Measurements from ENCODE around the gene ATP2B3.
"Not testable (repeated sequence)": the region's sequence is repeated elsewhere in the genome, so short reads cannot be mapped to it uniquely, and the experiment has no call there.

Gene ATP2B3

DNA sequence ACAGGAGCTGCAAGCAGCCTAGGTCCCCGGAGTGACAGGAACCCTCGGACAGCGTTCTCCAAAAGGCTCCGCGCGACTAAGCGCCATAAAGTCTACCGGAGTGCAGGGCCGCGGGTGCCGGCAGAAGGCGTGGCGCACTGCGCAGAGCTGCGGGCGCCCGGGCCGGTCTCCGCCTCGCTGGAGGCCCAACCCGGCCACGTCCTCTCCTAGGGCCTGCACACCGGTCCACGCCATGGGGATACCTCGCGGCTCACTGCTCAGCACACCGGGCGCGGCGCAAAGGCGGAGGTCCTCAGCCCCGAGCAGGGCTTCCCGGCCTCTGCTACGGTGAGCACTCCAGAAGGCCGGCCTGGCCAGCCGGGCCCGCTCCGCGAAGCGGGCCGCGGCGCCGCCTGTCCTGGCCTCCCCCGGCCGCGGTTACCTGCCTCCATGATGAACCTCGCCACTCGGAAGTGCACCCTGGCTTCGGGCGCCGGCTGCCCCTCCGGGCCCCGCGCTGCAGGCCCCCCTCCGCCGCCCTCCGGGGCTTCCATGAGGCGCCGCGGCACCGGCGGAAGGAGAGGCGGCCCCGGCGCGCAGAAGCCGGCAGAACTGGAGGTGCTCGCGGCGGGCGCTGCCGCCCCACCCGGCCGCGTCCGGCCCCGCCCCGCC is 81.2 kb downstream of the ATP2B3 start, which contains the start of gene CCNQ:
TSS of gene CCNQ (minus strand) at position 599 of the 651 bp plus-strand sequence. CDS start at position 533, 66 bp downstream.
- DNase-seq: no peak

DNA sequence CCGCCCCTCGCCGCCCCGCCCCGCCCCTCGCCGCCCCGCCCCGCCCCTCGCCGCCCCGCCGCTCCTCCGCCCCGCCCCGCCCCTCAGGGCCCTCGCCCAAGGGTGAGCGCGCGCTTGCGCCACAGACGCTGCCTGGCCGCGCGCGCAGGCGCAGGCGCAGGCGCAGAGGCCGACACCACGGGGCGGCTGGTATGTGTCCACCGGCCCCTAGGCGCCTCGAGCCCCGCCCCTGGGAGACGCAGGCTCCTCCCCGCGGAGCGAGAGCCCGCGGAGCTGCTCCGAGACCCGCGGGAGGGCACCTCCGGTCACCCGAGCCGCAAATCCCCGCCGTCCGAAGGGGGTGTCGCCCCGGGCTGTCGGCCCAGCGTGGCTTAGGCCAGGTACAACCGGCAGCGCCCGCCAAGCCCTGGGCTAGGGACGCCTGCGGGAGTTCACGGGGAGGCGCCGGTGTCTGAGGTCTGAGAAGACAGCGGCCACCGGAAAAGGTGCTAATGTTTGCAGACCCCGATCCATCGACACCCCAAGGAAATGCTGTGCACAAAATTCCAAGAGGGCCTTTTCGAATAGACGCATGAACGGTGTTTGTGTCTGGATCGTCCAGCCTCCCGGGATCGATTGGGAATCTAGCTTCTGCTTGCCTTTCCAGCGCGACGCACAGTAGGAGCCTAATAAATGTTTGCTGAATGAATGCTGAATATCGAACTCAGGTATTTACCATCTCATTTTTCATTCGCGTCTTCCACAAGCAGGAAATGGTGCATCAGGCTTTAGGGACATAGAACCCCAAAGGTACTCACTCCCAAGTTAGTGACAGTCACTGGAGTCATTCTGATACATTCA is 82.0 kb downstream of the ATP2B3 start:
- DNase-seq: peak; percentile 82

DNA sequence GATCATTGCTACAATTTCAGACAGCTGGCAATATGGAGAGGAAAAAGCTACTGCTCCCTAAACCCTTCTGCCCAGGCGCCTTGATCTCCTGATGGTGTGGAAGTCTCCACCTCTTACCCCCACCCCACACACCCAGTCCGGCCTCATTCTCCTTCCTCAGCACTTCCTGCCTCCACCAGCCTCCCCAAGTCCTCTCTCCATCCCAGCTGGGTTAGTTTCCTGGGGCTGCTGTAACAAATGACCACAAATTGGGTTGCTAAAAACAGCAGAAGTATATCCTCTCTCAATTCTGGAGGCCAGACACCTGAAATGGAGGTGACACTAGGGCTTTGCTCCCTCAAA is 82.6 kb downstream of the ATP2B3 start:
- DNase-seq: no peak

DNA sequence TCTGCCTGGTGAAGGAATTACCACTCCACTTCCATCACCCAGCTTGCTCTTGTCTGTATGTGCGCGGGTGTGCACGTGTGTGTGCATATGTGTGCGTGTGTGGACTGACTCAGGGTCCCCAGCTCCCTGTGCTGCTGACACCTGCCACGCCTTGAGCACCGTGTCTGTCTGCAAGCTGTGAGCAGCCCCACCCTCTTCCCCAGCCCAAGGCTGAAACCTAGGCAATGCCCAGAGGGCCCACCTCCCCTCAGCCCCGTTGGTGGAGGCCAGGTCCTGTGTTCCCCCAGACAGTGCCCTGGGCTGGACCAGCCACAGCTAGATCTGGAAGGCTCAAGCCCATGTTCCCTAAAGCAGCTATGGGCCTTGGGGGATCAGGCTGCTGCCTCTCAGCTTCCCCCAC is 83.5 kb downstream of the ATP2B3 start:
- DNase-seq: no peak

DNA sequence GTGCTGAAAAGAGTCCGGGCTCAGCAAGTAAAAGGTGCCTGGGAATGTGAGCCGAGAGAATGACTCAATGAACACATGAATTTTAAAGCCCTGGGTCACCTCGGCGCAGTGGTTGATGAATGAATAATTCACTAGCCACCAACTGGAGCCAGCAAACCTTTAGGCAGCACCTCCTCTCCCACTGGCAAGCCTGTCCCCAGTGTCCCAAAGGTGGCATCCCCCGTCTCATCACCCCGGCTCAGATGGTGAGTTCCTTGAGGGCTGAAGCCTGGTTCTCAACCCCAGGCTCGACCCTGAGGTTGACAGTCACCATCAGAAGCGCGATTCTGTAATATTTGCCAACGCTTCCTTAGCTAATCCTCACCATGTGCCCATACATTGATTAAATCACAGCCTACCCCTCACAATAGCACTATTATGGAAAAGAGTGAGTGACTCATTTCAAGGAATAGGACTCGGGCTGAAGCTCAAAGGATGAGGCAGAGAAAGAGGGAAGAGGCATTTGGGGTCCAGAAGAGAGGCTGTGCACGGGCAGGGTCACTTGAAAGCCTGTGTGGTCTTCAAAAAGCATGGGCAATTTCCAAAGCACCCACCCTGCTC is 84.2 kb downstream of the ATP2B3 start:
- no peak for DNase-seq

DNA sequence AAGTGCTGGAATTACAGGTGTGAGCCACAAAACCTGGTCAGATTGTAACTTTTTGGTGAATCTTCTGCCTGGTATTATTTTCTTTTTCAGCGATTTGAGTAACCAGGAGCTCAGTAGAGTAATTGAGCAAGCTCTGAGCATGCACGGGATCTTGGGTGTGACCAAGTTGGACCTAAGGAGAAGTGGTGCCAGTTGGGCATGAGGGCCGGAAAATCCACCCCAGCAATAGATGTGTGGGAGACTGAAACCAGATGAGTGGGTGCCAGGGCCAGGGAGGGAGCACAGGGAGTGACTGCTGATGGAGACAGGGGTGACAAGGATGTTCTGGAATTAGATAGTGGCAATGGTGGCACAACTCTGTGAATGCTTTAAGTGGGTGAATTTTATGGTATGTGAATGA is 85.2 kb downstream of the ATP2B3 start:
- no peak for DNase-seq

DNA sequence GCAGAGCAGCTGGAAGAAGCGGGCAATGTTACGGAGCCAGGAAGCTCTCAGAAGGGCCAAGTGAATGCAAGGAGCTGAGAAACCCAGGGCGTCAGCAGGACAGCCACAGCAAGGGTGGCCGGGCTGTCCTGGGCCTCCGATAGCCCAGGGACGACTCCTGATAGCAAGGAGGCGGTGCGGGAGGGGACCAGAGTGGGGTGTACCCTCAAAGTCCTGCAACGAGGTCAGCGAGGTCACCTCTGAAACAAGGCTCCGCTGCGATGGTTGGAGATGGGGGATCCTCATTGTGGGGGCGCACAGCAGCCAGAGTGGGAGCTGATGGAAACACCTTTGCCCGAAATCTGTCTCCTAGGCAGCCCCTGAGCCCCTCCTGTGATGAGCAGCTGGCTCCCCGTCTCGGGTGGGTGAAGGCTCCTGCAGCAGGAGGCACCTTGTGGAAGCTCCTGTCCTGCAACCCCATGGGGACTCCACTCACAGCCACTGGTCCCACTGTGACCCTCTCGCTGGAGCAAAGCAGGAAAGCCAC is 85.8 kb downstream of the ATP2B3 start:
- DNase-seq: no peak

DNA sequence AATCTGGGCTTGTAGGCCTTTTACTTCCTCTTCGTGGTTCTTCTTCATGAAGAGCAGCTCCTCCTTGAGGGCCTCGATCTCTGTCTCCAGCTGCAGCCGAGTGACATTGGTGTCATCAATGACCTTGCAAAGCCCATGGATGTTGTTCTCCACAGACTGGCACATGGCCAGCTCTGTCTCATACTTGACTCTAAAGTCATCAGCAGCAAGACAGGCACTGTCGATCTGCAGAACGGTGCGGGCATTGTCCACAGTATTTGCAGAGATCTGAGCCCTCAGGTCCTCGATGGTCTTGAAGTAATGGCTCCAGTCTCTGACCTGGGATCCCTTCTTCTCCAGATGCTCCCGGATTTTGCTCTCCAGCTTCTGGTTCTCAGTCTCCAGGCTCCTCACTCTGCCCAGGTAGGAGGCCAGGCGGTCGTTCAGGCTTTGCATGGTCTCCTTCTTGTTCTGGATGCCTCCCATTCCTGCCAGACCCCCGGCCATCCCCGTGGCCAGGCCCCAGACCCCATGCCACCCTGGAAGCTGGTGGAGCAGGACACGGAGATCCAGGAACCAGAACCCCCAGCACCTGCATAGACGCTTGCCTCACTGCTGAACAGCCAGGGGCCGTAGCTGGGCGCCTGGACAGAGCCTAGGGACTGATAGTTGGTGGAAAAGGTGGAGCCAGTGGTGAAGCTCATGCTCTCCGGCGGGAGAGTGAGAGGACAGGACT is 87.4 kb downstream of the ATP2B3 start:
- DNase-seq: not testable (repeated sequence)

DNA sequence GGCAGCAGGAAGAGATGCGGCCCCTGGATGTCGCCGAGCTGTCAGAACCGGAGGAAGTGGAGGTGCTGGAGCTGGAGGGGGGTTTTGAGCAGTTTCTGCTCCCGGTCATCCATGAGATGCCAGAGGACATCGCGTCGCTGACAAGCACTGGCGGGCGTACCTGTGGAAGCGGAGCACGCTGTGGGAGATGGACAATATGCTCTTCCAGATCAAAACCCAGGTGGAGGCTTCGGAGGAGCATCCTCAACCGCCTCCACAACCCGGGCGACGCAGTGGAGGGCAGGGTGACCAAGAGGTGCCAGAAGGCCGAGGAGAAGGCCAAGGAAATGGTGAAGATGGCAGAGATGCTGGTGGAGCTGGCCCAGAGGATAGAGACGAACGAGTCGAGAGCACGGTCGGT is 89.1 kb downstream of the ATP2B3 start:
- DNase-seq: no peak

DNA sequence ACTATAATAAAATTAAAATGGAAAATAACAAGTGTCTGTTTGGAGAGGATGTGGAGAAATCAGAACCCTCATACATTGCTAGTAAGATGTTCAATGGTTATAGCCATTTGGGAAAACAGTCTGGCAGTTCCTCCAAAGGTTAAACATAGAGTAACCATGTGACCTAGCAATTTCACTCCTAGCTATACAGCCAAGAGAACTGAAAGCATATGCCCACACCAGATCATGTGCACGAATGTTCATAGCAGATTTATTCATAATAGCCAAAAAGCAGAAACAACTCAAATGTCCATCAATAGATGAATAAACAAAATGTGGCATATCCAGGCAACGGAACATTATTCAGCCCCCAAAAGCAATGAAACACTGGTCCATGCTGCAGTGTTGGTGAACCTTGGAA is 90.9 kb downstream of the ATP2B3 start:
- DNase-seq: no peak

DNA sequence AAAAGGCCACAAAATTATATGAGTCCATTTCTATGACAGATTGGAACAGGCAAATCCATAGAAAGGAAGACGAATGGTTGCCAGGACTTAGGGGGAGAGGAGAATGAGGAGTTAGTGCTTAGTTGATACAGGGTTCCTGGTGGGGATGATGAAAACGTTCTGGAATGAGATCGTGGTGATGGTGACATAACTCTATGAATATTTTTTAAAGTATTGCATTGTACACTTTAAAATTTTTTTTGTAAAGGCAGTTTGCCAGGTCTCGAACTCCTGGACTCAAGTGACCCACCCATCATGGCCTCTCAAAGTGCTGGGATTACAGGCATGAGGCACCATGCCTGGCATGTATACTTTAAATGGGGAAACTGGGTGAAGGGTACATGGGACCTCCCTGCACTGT is 91.4 kb downstream of the ATP2B3 start:
- DNase-seq: no peak

DNA sequence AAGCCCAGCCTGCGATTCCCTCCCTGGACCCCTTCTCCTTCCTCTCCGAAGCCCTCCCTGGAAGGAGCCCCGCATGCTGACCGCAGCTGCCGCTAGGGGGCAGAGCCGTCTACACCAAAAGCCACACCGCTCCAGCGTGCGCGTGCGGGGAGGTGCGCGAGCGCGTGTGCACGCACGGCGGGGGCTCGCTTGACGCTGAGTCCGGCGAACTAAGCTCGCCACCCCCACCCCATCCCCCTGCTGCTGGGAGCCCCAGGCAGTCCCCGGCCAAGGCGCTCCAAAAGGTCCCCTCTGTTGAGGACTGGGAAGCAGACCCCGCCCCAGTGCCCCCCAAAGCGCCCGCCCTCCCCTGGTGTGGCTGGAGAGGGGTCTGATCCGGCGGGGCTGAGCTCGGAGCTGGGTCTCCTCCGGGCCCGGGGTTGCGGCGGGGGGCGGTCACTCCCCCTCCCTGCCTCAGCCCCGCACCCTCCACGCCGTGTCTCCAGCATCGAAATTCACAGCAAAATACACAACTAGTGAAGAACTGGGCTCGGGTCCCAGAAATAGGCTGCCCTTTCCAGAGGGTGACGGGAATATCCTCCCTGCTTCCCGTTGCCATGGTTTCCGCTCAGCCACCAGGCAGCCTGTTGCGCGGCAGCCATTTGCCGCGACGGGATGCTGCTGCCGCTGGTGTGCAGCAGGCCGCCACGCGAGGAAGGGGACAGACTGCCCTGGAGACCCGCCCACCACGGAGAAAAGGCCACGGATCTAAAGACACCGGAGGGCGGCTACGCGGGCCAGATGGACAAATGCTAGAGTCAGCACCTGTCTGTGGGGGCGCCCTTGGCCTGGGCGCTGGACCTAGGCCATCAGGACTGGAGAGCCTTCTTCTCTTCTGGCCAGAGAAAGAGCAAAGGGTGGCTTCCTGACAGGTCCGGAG is 92.7 kb downstream of the ATP2B3 start:
- DNase-seq: peak; percentile 74

DNA sequence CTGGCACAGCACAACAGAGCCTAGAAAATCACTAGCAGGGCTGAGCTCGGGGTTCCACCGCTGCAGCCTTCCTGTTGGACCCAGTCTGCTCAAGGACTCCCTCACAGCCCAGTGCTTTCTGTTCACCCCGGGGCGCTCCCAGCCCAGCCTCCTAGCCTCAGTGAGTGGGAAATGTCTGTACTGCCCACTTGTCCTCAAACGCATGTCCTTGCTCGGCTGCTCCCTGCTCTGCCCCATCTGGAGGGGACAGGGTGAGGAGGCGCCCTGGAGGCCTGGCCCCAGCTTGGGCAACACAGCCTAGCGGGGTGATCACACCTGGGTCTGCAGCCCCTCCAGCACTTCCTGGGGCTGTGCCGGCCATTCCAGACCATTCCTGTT is 93.4 kb downstream of the ATP2B3 start:
- DNase-seq: no peak

DNA sequence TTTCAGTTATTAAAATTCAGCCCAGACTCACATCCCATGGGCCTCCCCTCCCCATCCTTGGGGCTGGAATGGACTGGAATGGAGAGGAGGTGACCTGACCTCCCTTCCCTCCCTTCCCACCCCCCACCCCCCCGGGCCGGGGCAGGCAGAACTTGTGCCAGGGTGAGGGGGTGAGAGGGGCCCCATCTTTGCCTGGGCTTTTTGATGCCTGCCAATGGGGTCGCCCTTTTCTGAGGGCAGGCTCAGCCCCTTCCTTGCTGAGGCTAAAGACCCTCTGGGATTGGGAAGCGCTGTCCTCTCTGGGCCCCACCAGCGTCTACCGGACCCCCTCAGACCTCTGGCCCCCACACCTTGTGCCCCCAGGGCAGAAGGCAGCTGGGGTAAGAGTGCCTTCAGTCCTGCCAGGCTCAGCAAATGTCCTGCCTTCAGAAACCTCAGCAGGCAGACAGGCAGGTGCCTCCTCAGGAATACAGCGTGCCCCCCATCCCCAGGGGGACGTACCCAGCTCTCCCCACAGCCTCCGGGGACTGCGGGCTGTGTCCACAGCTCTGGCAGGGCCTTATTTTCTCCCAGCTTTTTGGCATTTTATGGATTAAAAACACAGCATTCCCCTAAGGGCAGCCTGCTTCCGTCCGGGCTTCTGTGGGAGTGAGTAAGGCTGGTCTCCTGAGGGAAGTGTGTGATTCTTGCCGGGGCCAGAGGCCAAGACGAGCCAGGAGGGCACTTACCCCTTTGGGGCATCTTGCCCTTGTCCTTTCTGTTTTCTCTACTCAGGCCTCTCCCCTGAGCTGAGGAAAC is 94.1 kb downstream of the ATP2B3 start:
- no peak for DNase-seq

DNA sequence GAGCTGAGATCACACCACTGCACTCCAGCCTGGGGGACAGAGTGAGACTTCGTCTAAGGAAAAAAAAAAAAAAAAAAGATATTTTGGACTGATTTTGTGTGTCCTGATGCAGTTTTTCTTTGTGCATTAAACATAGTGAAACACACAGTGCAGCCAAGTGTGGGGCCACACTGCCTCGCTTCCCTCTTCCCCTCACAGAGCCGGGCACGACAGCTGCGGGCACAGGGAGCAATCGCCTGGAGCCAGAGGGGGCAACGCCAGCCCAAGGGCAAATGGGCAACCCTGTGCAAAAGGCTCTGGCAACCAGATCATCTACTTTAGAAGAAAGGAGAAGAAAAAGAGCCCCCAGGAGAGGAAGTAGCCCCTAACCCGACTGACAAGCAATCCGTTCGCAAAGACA is 95.0 kb downstream of the ATP2B3 start:
- no peak for DNase-seq

DNA sequence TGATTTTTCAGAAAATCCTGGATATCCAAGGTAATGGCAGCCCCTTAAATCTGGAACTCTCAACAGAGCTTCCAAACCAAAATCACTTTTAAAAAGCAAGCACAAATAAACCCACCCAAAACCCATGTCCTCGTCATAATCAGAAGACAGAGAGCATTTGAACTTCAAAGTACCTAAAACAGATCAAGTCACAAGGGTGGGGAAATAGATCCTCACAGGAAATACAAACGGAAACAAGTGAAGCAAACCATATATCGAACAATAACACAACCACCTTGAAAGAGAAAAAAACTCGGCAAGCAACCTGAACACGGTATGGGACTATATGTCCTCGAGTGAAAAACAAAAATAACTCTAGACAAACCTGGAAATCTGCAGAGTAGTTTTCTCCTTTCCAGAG is 97.4 kb downstream of the ATP2B3 start:
- no peak for DNase-seq

DNA sequence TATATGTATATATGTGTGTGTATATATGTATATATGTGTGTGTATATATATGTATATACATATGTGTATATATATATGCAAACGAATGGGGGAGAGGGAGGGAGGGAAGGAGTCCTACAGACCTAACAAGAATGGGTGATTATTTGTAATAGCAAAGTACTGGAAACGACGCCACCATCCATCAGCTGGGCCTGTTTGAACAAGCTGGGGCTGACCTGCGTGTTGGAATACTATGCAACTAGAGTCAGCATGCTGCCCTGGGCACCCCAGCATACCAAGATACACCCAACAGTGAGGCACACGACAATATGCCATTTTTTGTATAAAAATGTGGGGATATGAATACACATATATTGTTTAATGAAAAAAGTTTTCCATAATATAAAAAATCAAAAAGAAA is 103.1 kb downstream of the ATP2B3 start:
- DNase-seq: no peak

DNA sequence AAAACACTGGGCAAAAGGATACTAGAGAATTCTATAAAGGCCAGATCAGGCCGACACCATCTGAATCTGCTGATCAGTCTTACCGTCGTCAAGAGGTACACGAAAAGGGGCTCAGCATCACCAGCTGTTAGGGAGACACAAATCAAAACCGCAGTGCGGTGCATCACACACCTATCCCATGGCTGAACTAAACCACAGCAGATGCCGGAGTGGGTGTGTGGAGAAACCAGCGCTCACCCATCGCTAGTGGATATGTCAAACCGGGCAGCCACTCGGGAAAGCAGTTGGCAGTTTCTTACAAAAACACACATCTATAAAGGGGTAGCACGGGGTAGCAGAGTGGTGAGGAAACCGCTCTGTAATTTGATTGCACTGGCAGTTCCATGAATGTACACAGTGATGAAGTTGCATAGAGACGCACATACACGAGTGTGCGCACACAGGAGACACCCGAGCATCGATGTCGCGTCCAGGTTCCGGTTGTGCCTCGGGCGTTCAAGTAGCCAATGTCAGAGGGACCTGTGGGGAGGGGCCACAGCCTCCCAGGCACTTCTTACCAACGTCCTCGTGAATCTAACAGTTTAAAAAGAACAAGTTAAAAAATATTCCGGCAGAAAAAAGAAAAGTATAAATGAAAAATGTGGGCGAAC is 104.6 kb downstream of the ATP2B3 start:
- no peak for DNase-seq

DNA sequence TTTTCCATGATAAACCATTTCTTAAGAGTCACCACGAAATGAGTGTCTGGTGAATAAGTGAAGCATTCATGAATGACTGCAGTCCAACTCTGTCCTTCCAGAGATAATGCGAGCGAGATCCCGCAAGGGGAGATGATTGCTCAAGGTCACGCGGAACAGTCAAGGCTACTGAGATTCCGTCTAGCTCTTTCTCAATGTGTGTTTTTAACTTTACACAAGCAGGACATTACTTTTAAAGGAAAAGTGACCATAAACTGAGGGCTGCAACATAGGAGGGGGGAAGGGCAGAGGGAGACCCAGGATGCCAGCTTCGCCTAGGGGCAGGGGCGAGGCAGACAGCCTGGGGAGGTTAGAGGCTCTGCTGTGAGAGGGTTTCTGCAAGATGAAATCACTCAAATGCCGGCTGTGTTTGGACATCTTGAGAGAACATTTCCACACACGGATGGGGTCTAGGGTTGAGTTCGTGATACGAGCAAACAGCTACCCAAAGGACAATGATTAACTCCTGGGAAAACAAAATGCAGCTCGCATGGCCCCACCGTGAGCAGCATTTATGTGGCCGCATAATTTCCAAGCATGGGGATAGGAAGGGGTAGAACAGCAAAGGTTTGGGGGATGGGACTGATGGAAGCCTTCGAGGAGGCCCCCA is 105.3 kb downstream of the ATP2B3 start:
- DNase-seq: no peak
